Measurements from ENCODE around the gene TMEM37. TPM values are rescaled to one million over a fixed set of nuclear protein-coding genes. Genes with fewer than 3 reads are reported as not detected.

The TMEM37 gene
- total RNA-seq, 1 experiment from 2014 or later, result 13.8 TPM

GRCh38 chr2:119435081-119435952 is 3.7 kb downstream of the TMEM37 start:
- ChIA-PET POLR2A (ENCODE audit: low non-redundant PET) (interaction anchor here (0.6 kb wide), 1 partner anchor 69 kb away, joined by 3 read pairs; the partner anchor contains the start of genes C2orf76 and DBI), CTCF (no interaction called here)
- TF ChIP-seq CTCF (conservative IDR thresholded peaks at IDR 0.05; ENCODE audit: low read depth, low read length) (no peak), EZH2 (IDR thresholded peaks at IDR 0.05; ENCODE audit: borderline replicate concordance, low read depth, low read length, poor library complexity, severe bottlenecking) (no peak)
- intact Hi-C loops (cut with micrococcal nuclease; ENCODE audit: unreplicated experiment), result no loop called here
- Histone ChIP-seq H3K9me3 (ENCODE audit: low read depth, low read length, poor library complexity, severe bottlenecking) (no peaks in the 10 kb centered on the region), H3K27ac (ENCODE audit: low read depth, low read length, poor library complexity, severe bottlenecking) (no peak overlapping the region), H3K4me3 (ENCODE audit: low read depth, low read length, poor library complexity, severe bottlenecking) (no peak overlapping the region), H3K36me3 (ENCODE audit: insufficient read depth, low read length, poor library complexity, severe bottlenecking) (peaks cover 2% of the 10 kb centered on the region), H3K27me3 (replicated peaks; ENCODE audit: insufficient read depth, low read depth, low read length, poor library complexity) (no peaks in the 10 kb centered on the region), H3K4me1 (ENCODE audit: insufficient read depth, low read length, poor library complexity, severe bottlenecking) (peaks cover 36% of the 10 kb centered on the region)
- BruUV-seq (replicated peaks), result no TSS peak
- DNase-seq (ENCODE audit: low spot score), result no peak

GRCh38 chr2:119435953-119436297 is 4.3 kb downstream of the TMEM37 start:
- Histone ChIP-seq H3K36me3 (ENCODE audit: insufficient read depth, low read length, poor library complexity, severe bottlenecking) (peaks cover 2% of the 10 kb centered on the region), H3K4me3 (ENCODE audit: low read depth, low read length, poor library complexity, severe bottlenecking) (no peak overlapping the region), H3K27ac (ENCODE audit: low read depth, low read length, poor library complexity, severe bottlenecking) (no peak overlapping the region), H3K9me3 (ENCODE audit: low read depth, low read length, poor library complexity, severe bottlenecking) (no peaks in the 10 kb centered on the region), H3K4me1 (ENCODE audit: insufficient read depth, low read length, poor library complexity, severe bottlenecking) (peaks cover 30% of the 10 kb centered on the region), H3K27me3 (replicated peaks; ENCODE audit: insufficient read depth, low read depth, low read length, poor library complexity) (no peaks in the 10 kb centered on the region)
- intact Hi-C loops (cut with micrococcal nuclease; ENCODE audit: unreplicated experiment), result no loop called here
- ChIA-PET POLR2A (ENCODE audit: low non-redundant PET) (interaction anchor here (0.6 kb wide), 1 partner anchor 69 kb away, joined by 3 read pairs; the partner anchor contains the start of genes C2orf76 and DBI), CTCF (no interaction called here)
- no peak for DNase-seq (ENCODE audit: low spot score)
- TF ChIP-seq CTCF (conservative IDR thresholded peaks at IDR 0.05; ENCODE audit: low read depth, low read length), result no peak
- no peak for TF ChIP-seq EZH2 (IDR thresholded peaks at IDR 0.05; ENCODE audit: borderline replicate concordance, low read depth, low read length, poor library complexity, severe bottlenecking)
- no TSS peak for BruUV-seq (replicated peaks)

DNA sequence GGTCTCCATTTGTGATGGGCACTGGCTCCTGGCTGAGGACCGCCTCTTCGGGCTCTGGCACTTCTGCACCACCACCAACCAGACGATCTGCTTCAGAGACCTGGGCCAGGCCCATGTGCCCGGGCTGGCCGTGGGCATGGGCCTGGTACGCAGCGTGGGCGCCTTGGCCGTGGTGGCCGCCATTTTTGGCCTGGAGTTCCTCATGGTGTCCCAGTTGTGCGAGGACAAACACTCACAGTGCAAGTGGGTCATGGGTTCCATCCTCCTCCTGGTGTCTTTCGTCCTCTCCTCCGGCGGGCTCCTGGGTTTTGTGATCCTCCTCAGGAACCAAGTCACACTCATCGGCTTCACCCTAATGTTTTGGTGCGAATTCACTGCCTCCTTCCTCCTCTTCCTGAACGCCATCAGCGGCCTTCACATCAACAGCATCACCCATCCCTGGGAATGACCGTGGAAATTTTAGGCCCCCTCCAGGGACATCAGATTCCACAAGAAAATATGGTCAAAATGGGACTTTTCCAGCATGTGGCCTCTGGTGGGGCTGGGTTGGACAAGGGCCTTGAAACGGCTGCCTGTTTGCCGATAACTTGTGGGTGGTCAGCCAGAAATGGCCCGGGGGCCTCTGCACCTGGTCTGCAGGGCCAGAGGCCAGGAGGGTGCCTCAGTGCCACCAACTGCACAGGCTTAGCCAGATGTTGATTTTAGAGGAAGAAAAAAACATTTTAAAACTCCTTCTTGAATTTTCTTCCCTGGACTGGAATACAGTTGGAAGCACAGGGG is 5.5 kb downstream of the TMEM37 start:
- Histone ChIP-seq H3K27ac (ENCODE audit: low read depth, low read length, poor library complexity, severe bottlenecking) (no peak overlapping the region), H3K27me3 (replicated peaks; ENCODE audit: insufficient read depth, low read depth, low read length, poor library complexity) (no peaks in the 10 kb centered on the region), H3K9me3 (ENCODE audit: low read depth, low read length, poor library complexity, severe bottlenecking) (no peaks in the 10 kb centered on the region), H3K4me3 (ENCODE audit: low read depth, low read length, poor library complexity, severe bottlenecking) (no peak overlapping the region), H3K36me3 (ENCODE audit: insufficient read depth, low read length, poor library complexity, severe bottlenecking) (peaks cover 2% of the 10 kb centered on the region), H3K4me1 (ENCODE audit: insufficient read depth, low read length, poor library complexity, severe bottlenecking) (peaks cover 22% of the 10 kb centered on the region)
- intact Hi-C loops (cut with micrococcal nuclease; ENCODE audit: unreplicated experiment), result no loop called here
- POLR2A ChIA-PET (ENCODE audit: low non-redundant PET), result no interaction called here
- DNase-seq (ENCODE audit: low spot score), result no peak
- BruUV-seq (replicated peaks), result no TSS peak
- TF ChIP-seq EZH2 (IDR thresholded peaks at IDR 0.05; ENCODE audit: borderline replicate concordance, low read depth, low read length, poor library complexity, severe bottlenecking) (no peak), CTCF (conservative IDR thresholded peaks at IDR 0.05; ENCODE audit: low read depth, low read length) (no peak)
- CTCF ChIA-PET, result no interaction called here
